CD4-positive, alpha-beta T cell (primary cell): ENCODE data around the gene NME2. TPM values are rescaled to one million over a fixed set of nuclear protein-coding genes. Genes with fewer than 3 reads are reported as not detected.

ENCODE experiments used
- ATAC-seq: fragments of 200-7000 bp; cut with Tn5 transposase; one replicate; pipeline ENCODE4 v1.10.0; 2022; ENCODE audit warnings: mild to moderate bottlenecking; ENCODE audit not compliant: poor library complexity
- CTCF ChIA-PET: fragments of 350-600 bp; sonication (Branson Sonifier 250); formaldehyde crosslinking; loops from one replicate; lab custom pipeline; 2021; ENCODE audit warnings: antibody characterized with exemption, inconsistent platforms; lab: Charles Lee
- POLR2A ChIA-PET: fragments of 350-600 bp; sonication (Branson Sonifier 250); formaldehyde crosslinking; loops from one replicate; lab custom pipeline; 2021; ENCODE audit warnings: antibody characterized with exemption, inconsistent platforms; lab: Charles Lee
- DNase-seq, 14 experiments: peaks; one replicate each; pipeline ENCODE4 v3.0.0-alpha.2; 2013 to 2020; ENCODE audit warnings: mixed read lengths in 2 of 14
- H3K27ac ChIP-seq, 2 donors: one replicate each; pipeline versions ENCODE4 v1.5.1 to v1.7.0; 2013; ENCODE audit warnings: low read length in 2 of 2, low read depth in 1 of 2, mild to moderate bottlenecking in 1 of 2
- H3K27me3 ChIP-seq, 2 experiments: 1 replicate in 1 of 2; 2 replicates in 1 of 2; pipeline versions ENCODE4 v1.6.1 to v1.7.0; 2013; ENCODE audit warnings: low read length in 2 of 2, control low read depth in 1 of 2, mild to moderate bottlenecking in 1 of 2, moderate library complexity in 1 of 2; ENCODE audit not compliant: insufficient read depth in 2 of 2, control insufficient read depth in 1 of 2
- H3K36me3 ChIP-seq: one replicate; pipeline ENCODE4 v1.6.1; 2013; ENCODE audit warnings: low read length, control low read depth; ENCODE audit not compliant: insufficient read depth
- H3K4me1 ChIP-seq: one replicate; pipeline ENCODE4 v1.6.1; 2013; ENCODE audit warnings: low read length, control low read depth; ENCODE audit not compliant: insufficient read depth
- H3K4me3 ChIP-seq: one replicate; pipeline ENCODE4 v1.5.1; 2013; ENCODE audit warnings: mild to moderate bottlenecking, low read length, moderate library complexity
- H3K9me3 ChIP-seq, 2 experiments: 1 replicate in 1 of 2; 2 replicates in 1 of 2; pipeline versions ENCODE4 v1.6.1 to v1.7.0; 2013; ENCODE audit warnings: low read length in 2 of 2, mild to moderate bottlenecking in 2 of 2, control low read depth in 1 of 2, moderate library complexity in 1 of 2; ENCODE audit not compliant: control insufficient read depth in 1 of 2, insufficient read depth in 1 of 2
- H3K27ac Mint-ChIP-seq: one replicate; pipeline ENCODE4 v1.8.0; 2020; ENCODE audit warnings: mixed read lengths
- H3K27me3 Mint-ChIP-seq: one replicate; pipeline ENCODE4 v1.8.0; 2021; ENCODE audit warnings: mixed read lengths
- H3K36me3 Mint-ChIP-seq: one replicate; pipeline ENCODE4 v1.8.0; 2021; ENCODE audit warnings: low read depth, mixed read lengths
- H3K4me1 Mint-ChIP-seq: one replicate; pipeline ENCODE4 v1.8.0; 2021; ENCODE audit warnings: low read depth, mixed read lengths
- H3K4me3 Mint-ChIP-seq: one replicate; pipeline ENCODE4 v1.8.0; 2020; ENCODE audit warnings: mild to moderate bottlenecking, mixed read lengths
- H3K9me3 Mint-ChIP-seq: one replicate; pipeline ENCODE4 v1.8.0; 2020; ENCODE audit warnings: mixed read lengths
- CTCF ChIP-seq: fragments of 200-600 bp; IDR thresholded peaks from one replicate; pipeline ENCODE4 v1.8.0; 2022; ENCODE audit warnings: antibody characterized with exemption, mild to moderate bottlenecking
- intact Hi-C, 2 experiments: fragments of 100-400 bp; cut with DNase I in 1 of 2; cut with micrococcal nuclease in 1 of 2; formaldehyde crosslinking; loops; one replicate each; pipeline versions ENCODE4 v1.15.1 to v1.9.0; 2023 to 2025; cut with DNase I, micrococcal nuclease
- total RNA-seq, 174 experiments: library from RNA in 2 of 174; stranded (reverse) in 2 of 174; gene quantifications; one replicate each; pipeline ENCODE4 v1.2.3 and lab custom pipeline; 2021 to 2026

NME2 gene
- total RNA-seq, 2 experiments from 2014 or later, result 135 to 138 TPM

- ATAC-seq (peak; percentile 3), DNase-seq (peak in 13 of 14 experiments; percentile 3 to 70 (median 13))
- no peaks in the 10 kb centered on the region for H3K27me3 Mint-ChIP-seq
- H3K27me3 ChIP-seq, result no peaks in the 10 kb centered on the region
- H3K27ac Mint-ChIP-seq, result peak overlapping the region; percentile 94
- H3K4me1 Mint-ChIP-seq, result peaks cover 67% of the 10 kb centered on the region
- H3K4me3 ChIP-seq, result peak overlapping the region; percentile 96
- ChIA-PET POLR2A (interaction anchor here (0.6 to 4.1 kb wide), 18 partner anchors 22 to 369 kb away, joined by 3 to 40 read pairs (median 4); partner anchors contain the start of genes NME1, NME2 and TOB1), CTCF (interaction anchor here (0.7 to 6.0 kb wide), 3 partner anchors 33 to 1032 kb away, joined by 4 to 43 read pairs (median 4); partner anchors contain the start of gene NME1)
- H3K4me1 ChIP-seq, result peaks cover 43% of the 10 kb centered on the region
- intact Hi-C loops, result loop anchor here (1.0 to 5.0 kb wide), 5 partner anchors 21 to 267 kb away; partner anchors contain the start of genes MBTD1 (in 1 of the 2), NME1 (in 1 of the 2) and UTP18 (in 1 of the 2)
- no peaks in the 10 kb centered on the region for H3K9me3 Mint-ChIP-seq
- no peaks in the 10 kb centered on the region for H3K36me3 ChIP-seq
- H3K36me3 Mint-ChIP-seq, result peaks cover 5% of the 10 kb centered on the region
- H3K4me3 Mint-ChIP-seq, result peak overlapping the region; percentile 96
- TF ChIP-seq CTCF, result no peak
- H3K9me3 ChIP-seq, result no peaks in the 10 kb centered on the region
- peak overlapping the region; percentile 92 for H3K27ac ChIP-seq
These were observed 46.5 kb upstream of the NME2 start for GRCh38 chr17:51119415-51120356.

- Mint-ChIP-seq H3K27me3 (no peaks in the 10 kb centered on the region), H3K27ac (peak overlapping the region; percentile 94), H3K4me1 (peaks cover 60% of the 10 kb centered on the region), H3K4me3 (peak overlapping the region; percentile 96), H3K9me3 (no peaks in the 10 kb centered on the region), H3K36me3 (peaks cover 5% of the 10 kb centered on the region)
- TF ChIP-seq CTCF, result no peak
- peak in 13 of 14 experiments; percentile 30 to 80 (median 43) for DNase-seq
- POLR2A ChIA-PET, result interaction anchor here (0.6 to 4.1 kb wide), 19 partner anchors 17 to 401 kb away, joined by 3 to 40 read pairs (median 4); partner anchors contain the start of genes LUC7L3, NME1, NME2 and TOB1
- intact Hi-C loops, result loop anchor here in 1 of 2 experiments (2.0 to 5.0 kb wide), 3 partner anchors 32 to 268 kb away; partner anchors contain the start of genes MBTD1, NME1 and UTP18
- peak; percentile 52 for ATAC-seq
- H3K27ac ChIP-seq, result peak overlapping the region; percentile 92
- H3K36me3 ChIP-seq, result no peaks in the 10 kb centered on the region
- peaks cover 43% of the 10 kb centered on the region for H3K4me1 ChIP-seq
- CTCF ChIA-PET, result interaction anchor here (0.6 to 6.0 kb wide), 2 partner anchors 33 to 55 kb away, joined by 7 to 43 read pairs; partner anchors contain the start of gene NME1
- H3K27me3 ChIP-seq, result no peaks in the 10 kb centered on the region
- peak overlapping the region; percentile 96 for H3K4me3 ChIP-seq
- H3K9me3 ChIP-seq, result no peaks in the 10 kb centered on the region
These were observed 45.9 kb upstream of the NME2 start for GRCh38 chr17:51120357-51120738.
